B cell (primary cell): ENCODE data around the gene ARMC9.

ENCODE experiments used
- EZH2 ChIP-seq: IDR thresholded peaks from 2 replicates; pipeline ENCODE4 v1.6.1; 2012; ENCODE audit warnings: borderline replicate concordance, low read depth, mild to moderate bottlenecking, moderate library complexity, low read length; ENCODE audit not compliant: insufficient read depth, poor library complexity, severe bottlenecking
- TF ChIP-seq, protein P1 (sequence below): fragments of 200-600 bp; IDR thresholded peaks from one replicate; pipeline ENCODE4 v1.8.0; 2022; ENCODE audit warnings: antibody characterized with exemption, mild to moderate bottlenecking

DNA sequence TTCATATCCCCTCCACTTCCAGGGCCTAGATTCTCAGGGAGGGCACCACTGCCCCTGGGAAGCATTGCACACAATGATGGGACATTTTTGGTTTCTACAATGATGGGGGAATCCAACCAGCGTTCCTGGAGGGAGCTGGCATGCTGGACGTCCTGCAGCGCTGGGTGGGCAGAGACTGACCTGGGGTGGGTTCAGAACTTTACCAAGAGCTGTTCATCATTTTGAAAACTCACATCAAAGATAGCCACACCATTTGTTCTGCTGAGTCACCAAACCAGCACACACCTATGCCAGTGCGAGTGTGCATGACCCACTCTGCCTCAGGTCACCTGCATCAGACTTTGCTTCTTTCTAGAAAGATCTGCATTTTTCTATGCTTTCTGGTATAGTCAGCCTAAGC is 14.1 kb upstream of the ARMC9 start:
- TF ChIP-seq EZH2: no peak
- TF ChIP-seq, protein P1, sequence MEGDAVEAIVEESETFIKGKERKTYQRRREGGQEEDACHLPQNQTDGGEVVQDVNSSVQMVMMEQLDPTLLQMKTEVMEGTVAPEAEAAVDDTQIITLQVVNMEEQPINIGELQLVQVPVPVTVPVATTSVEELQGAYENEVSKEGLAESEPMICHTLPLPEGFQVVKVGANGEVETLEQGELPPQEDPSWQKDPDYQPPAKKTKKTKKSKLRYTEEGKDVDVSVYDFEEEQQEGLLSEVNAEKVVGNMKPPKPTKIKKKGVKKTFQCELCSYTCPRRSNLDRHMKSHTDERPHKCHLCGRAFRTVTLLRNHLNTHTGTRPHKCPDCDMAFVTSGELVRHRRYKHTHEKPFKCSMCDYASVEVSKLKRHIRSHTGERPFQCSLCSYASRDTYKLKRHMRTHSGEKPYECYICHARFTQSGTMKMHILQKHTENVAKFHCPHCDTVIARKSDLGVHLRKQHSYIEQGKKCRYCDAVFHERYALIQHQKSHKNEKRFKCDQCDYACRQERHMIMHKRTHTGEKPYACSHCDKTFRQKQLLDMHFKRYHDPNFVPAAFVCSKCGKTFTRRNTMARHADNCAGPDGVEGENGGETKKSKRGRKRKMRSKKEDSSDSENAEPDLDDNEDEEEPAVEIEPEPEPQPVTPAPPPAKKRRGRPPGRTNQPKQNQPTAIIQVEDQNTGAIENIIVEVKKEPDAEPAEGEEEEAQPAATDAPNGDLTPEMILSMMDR: no peak
